ENCODE measurements around the gene RALY. TPM values are rescaled to one million over a fixed set of nuclear protein-coding genes. Genes with fewer than 3 reads are reported as not detected.

Gene RALY
- 228 and 236 TPM in 2 replicates for total RNA-seq
- long read RNA-seq, partial matches to known transcripts, result 0 of 15 reads
- long read RNA-seq, other reads (novel, unspliced or antisense), result 11 of 15 reads

- Mint-ChIP-seq H3K27ac (peak within 1 kb of the TSS; percentile 98), H3K4me3 (ENCODE audit: low read depth) (peak within 1 kb of the TSS; percentile 95), H3K9me3 (ENCODE audit: low read depth) (no peaks in the 10 kb centered on the region), H3K27me3 (no peaks in the 10 kb centered on the region), H3K4me1 (ENCODE audit: low read depth) (peaks cover 41% of the 10 kb centered on the region), H3K36me3 (ENCODE audit: insufficient read depth) (no peaks in the 10 kb centered on the region)
- TF ChIP-seq CTCF (IDR thresholded peaks at IDR 0.05; ENCODE audit: unreplicated experiment), result no peak
- no peak for DNase-seq (ENCODE audit: low spot score, unreplicated experiment)
These were observed at the start of gene RALY for GRCh38 chr20:33993576-33994221. RALY (plus strand) TSS chr20:33993911; CDS start chr20:34072075, 78,164 bp downstream.

GRCh38 chr20:33944914-33945313, 48.8 kb upstream of the RALY start:
- H3K9me3 Mint-ChIP-seq (ENCODE audit: low read depth), result peaks cover 12% of the 10 kb centered on the region
- no peak for TF ChIP-seq CTCF (IDR thresholded peaks at IDR 0.05; ENCODE audit: unreplicated experiment)

GRCh38 chr20:33945391-33946081, 48.2 kb upstream of the RALY start:
- Mint-ChIP-seq H3K9me3 (ENCODE audit: low read depth) (peaks cover 12% of the 10 kb centered on the region), H3K4me3 (ENCODE audit: low read depth) (no peak overlapping the region), H3K27ac (no peak overlapping the region), H3K27me3 (no peaks in the 10 kb centered on the region), H3K4me1 (ENCODE audit: low read depth) (peaks cover 5% of the 10 kb centered on the region), H3K36me3 (ENCODE audit: insufficient read depth) (no peaks in the 10 kb centered on the region)
- DNase-seq (ENCODE audit: low spot score, unreplicated experiment), result no peak
- TF ChIP-seq CTCF (IDR thresholded peaks at IDR 0.05; ENCODE audit: unreplicated experiment), result no peak

More at GRCh38 chr20:33944914-33945313, 48.8 kb upstream of the RALY start:
- Mint-ChIP-seq H3K27ac (no peak overlapping the region), H3K4me3 (ENCODE audit: low read depth) (no peak overlapping the region), H3K27me3 (no peaks in the 10 kb centered on the region), H3K4me1 (ENCODE audit: low read depth) (peaks cover 5% of the 10 kb centered on the region), H3K36me3 (ENCODE audit: insufficient read depth) (no peaks in the 10 kb centered on the region)
- no peak for DNase-seq (ENCODE audit: low spot score, unreplicated experiment)

GRCh38 chr20:33947709-33948295, 45.9 kb upstream of the RALY start:
- Mint-ChIP-seq H3K27me3 (peaks cover 3% of the 10 kb centered on the region), H3K36me3 (ENCODE audit: insufficient read depth) (no peaks in the 10 kb centered on the region), H3K9me3 (ENCODE audit: low read depth) (peaks cover 19% of the 10 kb centered on the region), H3K27ac (no peak overlapping the region), H3K4me1 (ENCODE audit: low read depth) (no peaks in the 10 kb centered on the region), H3K4me3 (ENCODE audit: low read depth) (no peak overlapping the region)
- peak; percentile 68 for TF ChIP-seq CTCF (IDR thresholded peaks at IDR 0.05; ENCODE audit: unreplicated experiment)
- DNase-seq (ENCODE audit: low spot score, unreplicated experiment), result no peak

GRCh38 chr20:33948480-33948879, 45.2 kb upstream of the RALY start:
- Mint-ChIP-seq H3K9me3 (ENCODE audit: low read depth) (peaks cover 19% of the 10 kb centered on the region), H3K4me1 (ENCODE audit: low read depth) (no peaks in the 10 kb centered on the region), H3K27ac (no peak overlapping the region), H3K4me3 (ENCODE audit: low read depth) (no peak overlapping the region), H3K27me3 (peaks cover 3% of the 10 kb centered on the region), H3K36me3 (ENCODE audit: insufficient read depth) (no peaks in the 10 kb centered on the region)
- TF ChIP-seq CTCF (IDR thresholded peaks at IDR 0.05; ENCODE audit: unreplicated experiment), result no peak
- DNase-seq (ENCODE audit: low spot score, unreplicated experiment), result no peak

All from progenitor cell of endocrine pancreas (in vitro differentiated cells).